Lower lobe of right lung (tissue), 2 donors: ENCODE measurements around the gene ATG12. TPM values are rescaled to one million over a fixed set of nuclear protein-coding genes. Genes with fewer than 3 reads are reported as not detected.

Experiments used
- ATAC-seq, 2 donors: fragments of 200-7000 bp; cut with Tn5 transposase; one replicate each; pipeline ENCODE4 v1.9.1; 2020 to 2022; ENCODE audit warnings: mild to moderate bottlenecking in 2 of 2, moderate library complexity in 2 of 2
- DNase-seq: peaks from one replicate; pipeline ENCODE4 v3.0.0-alpha.2; 2020
- H3K27ac ChIP-seq: fragments of 200-600 bp; one replicate; pipeline ENCODE4 v1.8.0; 2022
- H3K27me3 ChIP-seq: fragments of 200-600 bp; one replicate; pipeline ENCODE4 v1.8.0; 2022; ENCODE audit warnings: low read depth
- H3K36me3 ChIP-seq: fragments of 200-600 bp; one replicate; pipeline ENCODE4 v1.8.0; 2022; ENCODE audit warnings: mild to moderate bottlenecking
- H3K4me1 ChIP-seq: fragments of 200-600 bp; one replicate; pipeline ENCODE4 v1.8.0; 2022
- H3K4me3 ChIP-seq: fragments of 200-600 bp; one replicate; pipeline ENCODE4 v1.8.0; 2022; ENCODE audit warnings: mild to moderate bottlenecking
- H3K9me3 ChIP-seq: fragments of 200-600 bp; one replicate; pipeline ENCODE4 v1.8.0; 2022
- intact Hi-C: fragments of 100-400 bp; cut with DNase I; formaldehyde crosslinking; loops from one replicate; pipeline ENCODE4 v1.11.0; 2022
- total RNA-seq: library from RNA; stranded (reverse); fragmentation: NEBNext Ultra II Directional; extraction: Animal tissue kit (Norgen Biotek cat#: 25700); gene quantifications from one replicate; pipeline ENCODE4 v1.2.1, GENCODE V29; 2021
- TF ChIP-seq, protein P1 (sequence below): fragments of 200-600 bp; IDR thresholded peaks from one replicate; pipeline ENCODE4 v1.8.0; 2022; ENCODE audit warnings: antibody characterized with exemption, mild to moderate bottlenecking
- donor health status: DM: no; HTN: yes; CAD: no; lungs with severe emphysema.

Gene ATG12
- total RNA-seq, 1 donor from 2014 or later, result 35.7 TPM

DNA sequence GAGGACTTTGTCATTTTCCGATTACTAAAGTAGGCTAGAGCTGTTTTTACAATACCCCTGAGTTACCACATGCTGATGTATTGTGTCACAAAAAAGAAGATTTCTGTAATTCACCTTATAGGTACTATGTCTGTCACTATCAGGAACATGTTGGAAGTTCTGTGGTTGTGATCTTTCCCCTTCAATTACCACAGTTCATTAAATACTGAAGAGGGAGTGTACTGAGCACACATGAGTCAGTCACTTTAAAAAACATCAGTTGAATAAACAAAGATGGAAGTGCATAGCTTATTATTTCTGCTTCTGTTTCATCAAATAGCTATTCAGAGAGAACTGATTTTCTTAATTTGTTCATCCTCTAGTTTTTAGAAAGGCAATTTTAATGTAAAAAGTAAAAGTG lies 32.0 kb upstream of the ATG12 start:
- Histone ChIP-seq H3K4me3 (no peak overlapping the region), H3K9me3 (no peaks in the 10 kb centered on the region), H3K4me1 (no peaks in the 10 kb centered on the region), H3K27ac (no peak overlapping the region), H3K27me3 (no peaks in the 10 kb centered on the region), H3K36me3 (peaks cover 19% of the 10 kb centered on the region)
- ATAC-seq, result no peak
- intact Hi-C loops, result no loop called here
- no peak for DNase-seq
- TF ChIP-seq, protein P1, sequence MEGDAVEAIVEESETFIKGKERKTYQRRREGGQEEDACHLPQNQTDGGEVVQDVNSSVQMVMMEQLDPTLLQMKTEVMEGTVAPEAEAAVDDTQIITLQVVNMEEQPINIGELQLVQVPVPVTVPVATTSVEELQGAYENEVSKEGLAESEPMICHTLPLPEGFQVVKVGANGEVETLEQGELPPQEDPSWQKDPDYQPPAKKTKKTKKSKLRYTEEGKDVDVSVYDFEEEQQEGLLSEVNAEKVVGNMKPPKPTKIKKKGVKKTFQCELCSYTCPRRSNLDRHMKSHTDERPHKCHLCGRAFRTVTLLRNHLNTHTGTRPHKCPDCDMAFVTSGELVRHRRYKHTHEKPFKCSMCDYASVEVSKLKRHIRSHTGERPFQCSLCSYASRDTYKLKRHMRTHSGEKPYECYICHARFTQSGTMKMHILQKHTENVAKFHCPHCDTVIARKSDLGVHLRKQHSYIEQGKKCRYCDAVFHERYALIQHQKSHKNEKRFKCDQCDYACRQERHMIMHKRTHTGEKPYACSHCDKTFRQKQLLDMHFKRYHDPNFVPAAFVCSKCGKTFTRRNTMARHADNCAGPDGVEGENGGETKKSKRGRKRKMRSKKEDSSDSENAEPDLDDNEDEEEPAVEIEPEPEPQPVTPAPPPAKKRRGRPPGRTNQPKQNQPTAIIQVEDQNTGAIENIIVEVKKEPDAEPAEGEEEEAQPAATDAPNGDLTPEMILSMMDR, result no peak

DNA sequence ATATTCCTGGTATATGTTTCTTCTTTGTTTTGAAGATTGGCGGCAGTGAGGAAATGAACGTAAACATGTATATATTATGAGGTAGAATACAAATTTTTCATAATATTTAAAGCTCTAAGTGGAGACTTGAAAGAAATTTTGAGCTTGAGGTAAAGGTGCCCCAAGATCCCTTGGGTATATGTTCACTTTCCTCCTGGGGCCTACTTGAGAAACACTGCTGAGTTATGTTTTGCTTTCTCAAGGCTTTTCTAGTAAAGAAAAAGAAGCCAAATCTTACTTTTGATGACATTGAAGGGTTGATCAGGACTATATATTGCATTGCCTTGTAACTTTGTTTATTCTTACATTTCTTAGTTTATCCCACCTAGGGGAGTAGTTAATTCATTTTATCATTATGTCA lies 31.1 kb upstream of the ATG12 start:
- no peak overlapping the region for H3K4me3 ChIP-seq
- DNase-seq (no peak), ATAC-seq (no peak)
- no peaks in the 10 kb centered on the region for H3K4me1 ChIP-seq
- intact Hi-C loops, result no loop called here
- TF ChIP-seq, protein P1, result no peak
- H3K9me3 ChIP-seq, result no peaks in the 10 kb centered on the region
- peaks cover 19% of the 10 kb centered on the region for H3K36me3 ChIP-seq
- H3K27ac ChIP-seq, result no peak overlapping the region
- no peaks in the 10 kb centered on the region for H3K27me3 ChIP-seq

DNA sequence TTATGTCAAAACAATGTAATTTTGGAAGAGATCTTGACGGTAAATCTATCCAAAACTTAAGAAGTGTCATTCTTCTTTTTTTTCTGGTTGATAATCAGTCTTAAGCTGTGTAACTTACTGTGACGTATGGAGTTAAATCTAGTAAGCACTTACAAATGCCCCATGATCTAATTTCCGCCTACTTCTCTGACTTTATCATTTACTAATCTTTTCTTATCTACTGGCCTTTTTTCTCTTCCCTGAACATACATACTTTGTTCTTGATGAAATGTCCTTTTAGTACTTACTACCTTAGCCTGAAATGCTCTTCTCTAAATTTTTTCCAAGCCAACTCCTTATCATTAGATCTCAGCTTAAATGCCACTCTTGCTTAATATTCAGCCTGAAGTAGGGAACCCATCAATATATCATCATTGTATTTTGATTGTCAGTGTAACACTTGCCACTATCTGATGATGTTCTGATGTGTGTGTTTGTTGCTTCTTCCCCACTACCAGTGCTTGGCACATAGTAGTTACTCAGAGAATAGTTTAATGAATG lies 28.0 kb upstream of the ATG12 start:
- H3K27ac ChIP-seq, result no peak overlapping the region
- H3K9me3 ChIP-seq, result no peaks in the 10 kb centered on the region
- no peaks in the 10 kb centered on the region for H3K27me3 ChIP-seq
- TF ChIP-seq, protein P1, result no peak
- H3K4me1 ChIP-seq, result no peaks in the 10 kb centered on the region
- H3K4me3 ChIP-seq, result no peak overlapping the region
- peaks cover 11% of the 10 kb centered on the region for H3K36me3 ChIP-seq
- DNase-seq, result no peak
- intact Hi-C loops, result no loop called here
- ATAC-seq, result peak in 1 of 2 donors; percentile 29

DNA sequence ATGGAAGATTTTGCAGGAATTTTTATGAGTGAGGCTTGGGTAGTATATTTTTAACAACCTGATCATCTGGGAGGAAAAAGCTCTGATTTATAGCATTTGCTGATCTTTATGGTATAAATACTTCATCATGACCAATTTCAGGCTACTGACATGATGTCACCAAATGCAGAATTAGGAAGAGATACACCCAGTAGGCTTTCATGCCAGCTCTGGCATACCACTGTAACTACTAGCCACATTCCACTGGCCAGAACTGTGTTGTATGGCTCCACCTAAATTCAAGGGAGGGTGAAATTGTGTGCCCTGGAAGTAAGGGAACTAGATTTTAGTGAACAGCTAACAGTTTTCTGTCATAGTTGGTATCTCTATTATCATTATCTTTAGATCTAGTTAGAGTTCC lies 18.0 kb upstream of the ATG12 start:
- ATAC-seq (no peak), DNase-seq (no peak)
- Histone ChIP-seq H3K27me3 (no peaks in the 10 kb centered on the region), H3K4me1 (peaks cover 13% of the 10 kb centered on the region), H3K4me3 (no peak overlapping the region), H3K9me3 (peaks cover 4% of the 10 kb centered on the region), H3K36me3 (no peaks in the 10 kb centered on the region), H3K27ac (no peak overlapping the region)
- TF ChIP-seq, protein P1, result no peak
- intact Hi-C loops, result no loop called here

DNA sequence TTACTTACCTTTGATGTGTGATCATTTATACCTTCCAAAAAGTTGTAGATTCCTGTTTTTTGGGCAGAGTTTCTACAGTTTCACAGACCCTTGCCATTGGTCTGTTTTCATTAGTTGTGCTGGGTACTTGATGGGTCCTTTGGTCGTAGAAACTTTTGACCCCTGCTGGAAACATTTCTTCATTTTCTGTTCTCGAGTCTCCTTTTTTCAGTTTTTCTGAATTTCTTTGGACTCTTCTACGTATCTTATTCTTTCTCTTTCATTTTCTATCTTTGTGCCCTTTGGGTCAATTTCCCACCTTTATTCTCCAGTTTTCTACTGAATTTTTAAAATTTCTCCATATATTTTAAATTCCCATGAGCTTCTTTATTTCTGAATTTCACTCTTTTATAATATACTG lies 17.0 kb upstream of the ATG12 start:
- TF ChIP-seq, protein P1, result no peak
- Histone ChIP-seq H3K9me3 (no peaks in the 10 kb centered on the region), H3K27ac (no peak overlapping the region), H3K36me3 (no peaks in the 10 kb centered on the region), H3K4me1 (peaks cover 13% of the 10 kb centered on the region), H3K27me3 (no peaks in the 10 kb centered on the region), H3K4me3 (no peak overlapping the region)
- DNase-seq (no peak), ATAC-seq (no peak)
- intact Hi-C loops, result no loop called here
